ENCODE results near the gene EGF.
A peak's percentile ranks its signal among the peaks of the same experiment; 100 is the strongest.

The EGF gene

GRCh38 chr4:109962401-109962800, 49.7 kb downstream of the EGF start:
- no peak for DNase-seq (ENCODE audit: low read depth)

- DNase-seq (ENCODE audit: low read depth): no peak
Observed at GRCh38 chr4:109966891-109967481, 54.3 kb downstream of the EGF start.

GRCh38 chr4:109967798-109968520, 55.3 kb downstream of the EGF start:
- peak; percentile 18 for DNase-seq (ENCODE audit: low read depth)

- no peak for DNase-seq (ENCODE audit: low read depth)
Observed at GRCh38 chr4:109969087-109969486, 56.4 kb downstream of the EGF start.

DNA sequence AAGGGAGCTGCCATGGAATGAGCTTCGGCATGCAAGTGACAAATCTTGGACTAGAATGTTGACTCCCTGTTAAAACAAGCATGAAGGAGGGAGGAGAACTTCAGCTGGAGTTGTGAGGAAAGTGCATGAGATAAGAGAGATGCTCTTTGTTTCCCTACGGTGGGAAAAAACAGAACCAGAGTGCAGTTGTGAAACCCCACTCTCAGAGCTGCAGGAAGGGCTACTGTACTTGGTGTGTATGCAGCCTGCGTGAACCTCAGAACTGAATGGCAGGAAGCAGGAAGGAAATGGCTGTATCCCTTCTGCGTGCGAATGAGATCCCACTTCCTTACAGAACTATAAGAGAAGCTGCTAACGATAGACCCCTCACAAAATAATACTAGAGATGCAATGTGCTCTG, 57.2 kb downstream of the EGF start:
- no peak for DNase-seq (ENCODE audit: low read depth)

DNA sequence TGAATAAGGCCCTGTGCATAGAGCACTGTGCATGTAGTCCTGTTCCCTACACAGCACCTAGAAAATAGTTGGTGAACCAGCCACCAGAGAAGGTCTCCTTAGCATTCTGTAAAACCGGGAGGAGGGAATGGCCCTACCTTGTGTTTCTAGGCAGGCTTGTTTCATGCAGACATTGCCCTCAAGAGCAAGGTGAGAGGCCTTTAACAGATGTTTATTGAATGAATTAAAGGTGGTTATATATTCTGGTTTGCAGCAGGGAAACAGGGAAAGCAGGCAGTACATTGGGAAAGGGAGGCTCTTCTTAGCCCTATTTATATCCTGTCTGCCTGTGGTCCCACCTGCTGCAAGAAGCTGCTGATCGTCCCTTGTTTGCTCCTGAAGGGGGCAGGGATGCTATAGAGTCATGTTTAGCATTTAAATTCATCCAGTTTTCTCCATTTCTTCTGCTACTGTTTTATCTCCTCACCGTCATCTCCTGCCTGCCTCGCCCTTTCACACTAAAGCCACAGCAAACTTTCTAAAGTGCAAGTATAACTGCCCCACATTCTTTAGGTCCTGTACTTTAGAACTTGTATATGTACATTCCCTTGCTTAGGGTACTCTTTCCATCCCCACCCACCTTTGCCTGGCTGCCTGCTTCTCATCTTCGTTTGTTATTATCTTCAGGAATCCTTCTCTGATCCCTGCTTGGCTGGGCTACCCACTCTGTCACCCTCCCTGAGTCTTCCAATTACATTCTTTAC, 60.3 kb downstream of the EGF start:
- DNase-seq (ENCODE audit: low read depth): no peak

DNA sequence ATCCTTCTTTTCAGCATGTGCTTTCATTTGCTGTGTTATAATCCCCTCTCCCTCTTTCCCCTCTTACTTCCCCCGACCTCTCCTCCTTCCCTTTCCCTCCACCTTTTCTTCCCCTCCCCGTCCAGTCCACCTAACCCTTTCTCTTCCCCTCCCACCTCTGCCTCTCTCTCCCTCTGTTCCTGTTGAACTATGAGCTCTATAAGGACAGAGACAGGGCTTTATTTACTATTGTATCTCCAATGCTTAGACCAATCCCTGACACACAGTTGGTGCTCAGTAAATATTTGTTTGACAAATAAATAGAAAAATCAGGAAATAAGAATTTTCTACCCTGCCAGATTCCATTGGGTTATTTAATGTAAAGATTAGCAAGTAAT, 60.8 kb downstream of the EGF start:
- DNase-seq (ENCODE audit: low read depth): no peak

DNA sequence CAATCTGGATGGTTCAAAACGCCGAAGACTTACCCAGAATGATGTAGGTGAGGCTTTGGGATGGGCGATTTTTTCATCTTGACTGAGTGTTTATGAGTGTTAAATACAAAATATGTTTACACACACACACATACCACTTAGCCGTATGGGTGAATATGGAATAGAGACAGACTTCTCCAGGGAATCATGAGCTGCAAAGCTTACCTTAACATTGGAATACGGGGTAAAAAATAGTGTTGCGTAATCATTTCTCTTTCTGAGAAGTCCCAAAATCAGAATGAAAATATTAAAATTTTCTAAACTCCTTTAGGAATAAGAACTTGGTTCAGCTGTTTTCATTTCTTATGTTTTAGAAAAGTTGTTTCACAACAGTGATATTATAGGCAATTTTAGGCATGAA, 63.5 kb downstream of the EGF start:
- DNase-seq (ENCODE audit: low read depth): no peak

- DNase-seq (ENCODE audit: low read depth): peak; percentile 17
Observed at GRCh38 chr4:109977854-109978501, 65.3 kb downstream of the EGF start.

DNA sequence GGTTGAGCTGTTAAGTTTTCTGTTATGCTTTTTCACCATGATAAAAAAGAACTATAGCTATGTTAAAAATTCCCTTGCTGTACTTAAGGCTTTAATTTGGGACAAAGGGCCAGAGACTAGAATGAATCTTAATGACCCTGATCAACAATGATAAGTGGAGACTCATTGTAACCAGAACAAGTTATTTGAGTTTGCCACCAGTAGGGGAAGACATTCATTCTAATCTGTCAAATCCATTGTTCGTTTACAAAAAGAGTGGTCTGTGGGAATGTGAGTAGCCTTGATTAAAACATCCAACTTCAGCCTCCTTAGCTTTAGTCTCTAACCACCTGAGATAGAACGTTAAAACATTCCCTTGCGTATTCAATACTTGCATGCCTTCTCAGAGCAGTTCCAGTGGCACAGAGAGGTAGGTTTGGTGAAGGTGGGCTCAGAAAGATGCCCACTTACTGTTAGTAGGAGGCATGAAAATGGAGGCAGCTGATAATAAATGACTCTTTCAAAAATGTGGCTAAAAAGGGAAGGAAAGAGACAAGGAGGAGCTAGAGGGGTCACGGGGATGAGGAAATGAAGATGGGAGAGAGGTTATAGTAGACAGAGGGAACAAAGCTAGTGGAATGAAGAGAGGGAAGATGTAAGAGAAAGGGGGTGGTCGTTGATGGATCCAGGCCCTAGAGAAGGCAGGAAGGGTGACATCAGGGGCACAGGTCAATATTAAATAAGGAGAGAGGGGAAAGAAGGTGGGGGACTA, 66.2 kb downstream of the EGF start:
- no peak for DNase-seq (ENCODE audit: low read depth)

GRCh38 chr4:109979920-109980717, 67.4 kb downstream of the EGF start:
- peak; percentile 51 for DNase-seq (ENCODE audit: low read depth)

- no peak for DNase-seq (ENCODE audit: low read depth)
Observed at GRCh38 chr4:109981936-109982335, 69.3 kb downstream of the EGF start.

GRCh38 chr4:109982521-109982920, 69.8 kb downstream of the EGF start:
- no peak for DNase-seq (ENCODE audit: low read depth)

DNA sequence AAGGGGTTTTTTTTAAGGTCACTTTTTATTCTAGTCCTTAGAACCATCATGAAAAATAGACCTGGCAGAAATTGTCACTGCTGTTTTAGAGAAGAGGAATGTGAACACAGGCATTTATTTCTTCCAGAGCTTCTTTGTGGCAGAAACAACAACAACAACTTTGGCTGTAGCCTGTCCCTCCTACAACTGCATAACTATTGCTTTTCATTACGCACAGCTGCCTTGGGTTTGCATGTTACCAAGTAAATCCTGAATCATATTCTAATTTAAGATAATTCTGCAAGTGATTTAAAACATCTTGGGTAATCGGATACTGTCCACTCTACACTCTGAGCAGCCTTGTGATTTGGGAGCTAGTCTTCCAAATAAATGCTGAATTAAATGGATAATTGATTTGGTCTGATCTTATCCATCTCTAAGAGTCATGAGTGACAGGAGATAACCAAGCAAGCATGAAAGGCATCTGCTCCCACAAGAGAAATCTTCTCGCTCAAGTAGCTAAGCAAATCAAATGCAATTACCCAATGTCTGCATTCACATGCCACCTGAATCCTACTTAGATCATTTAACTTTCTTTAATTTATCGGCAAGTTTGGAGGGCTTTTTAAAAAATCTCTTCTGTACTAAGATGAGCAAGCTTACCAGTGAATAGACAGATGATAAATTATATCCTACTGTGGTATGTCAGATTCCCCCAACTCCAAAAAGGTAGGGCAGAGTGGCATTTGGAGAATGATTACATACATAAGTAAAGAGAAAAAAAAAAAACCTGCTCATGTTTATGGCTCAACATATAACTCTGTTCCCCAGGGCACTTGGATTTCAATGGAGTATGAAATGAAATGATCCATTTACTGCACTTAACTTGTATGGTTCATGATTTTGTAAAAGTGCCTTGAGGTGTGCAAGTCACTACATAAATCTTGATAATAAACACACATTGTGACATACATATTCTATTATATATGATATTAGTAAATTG, 73.6 kb downstream of the EGF start:
- DNase-seq (ENCODE audit: low read depth): peak; percentile 8

DNA sequence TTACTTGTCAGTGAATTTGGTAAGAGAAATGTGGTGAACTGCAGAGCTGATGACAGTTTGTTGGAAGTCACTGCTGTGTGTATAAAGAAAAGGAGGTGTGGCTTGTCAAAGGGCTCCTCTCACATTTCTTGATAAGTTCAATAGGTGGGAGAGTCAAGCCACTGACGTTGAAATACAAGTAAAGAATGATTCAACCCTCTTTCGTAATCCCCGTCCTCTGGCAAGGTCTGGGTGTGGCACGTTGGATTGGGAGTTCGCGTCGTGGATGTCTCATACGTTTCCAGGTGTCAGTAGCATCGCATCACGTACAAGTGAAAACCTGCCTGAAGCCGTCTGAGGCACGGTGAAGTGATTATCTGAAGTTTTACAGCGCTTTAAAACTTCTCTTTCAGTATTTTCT, 76.4 kb downstream of the EGF start:
- DNase-seq (ENCODE audit: low read depth): no peak

DNA sequence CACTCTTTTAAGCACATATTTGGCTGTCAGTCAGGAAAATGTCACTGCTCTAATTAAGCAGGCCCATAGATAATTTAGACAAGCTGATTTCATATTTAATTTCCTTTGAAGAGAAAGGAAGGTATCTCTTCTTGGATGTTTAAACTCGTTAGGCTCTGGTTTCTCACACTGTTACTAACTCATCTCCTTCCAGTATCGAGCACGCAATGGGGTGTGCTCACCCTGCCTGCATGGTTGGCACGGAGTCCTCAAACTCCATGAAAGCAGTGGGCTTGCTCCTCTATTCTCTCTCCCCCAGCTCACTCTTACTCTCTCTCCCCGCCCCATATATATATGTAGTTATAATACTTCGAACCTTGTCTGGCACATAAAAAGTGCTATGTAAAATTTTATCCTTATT, 76.9 kb downstream of the EGF start:
- no peak for DNase-seq (ENCODE audit: low read depth)

DNA sequence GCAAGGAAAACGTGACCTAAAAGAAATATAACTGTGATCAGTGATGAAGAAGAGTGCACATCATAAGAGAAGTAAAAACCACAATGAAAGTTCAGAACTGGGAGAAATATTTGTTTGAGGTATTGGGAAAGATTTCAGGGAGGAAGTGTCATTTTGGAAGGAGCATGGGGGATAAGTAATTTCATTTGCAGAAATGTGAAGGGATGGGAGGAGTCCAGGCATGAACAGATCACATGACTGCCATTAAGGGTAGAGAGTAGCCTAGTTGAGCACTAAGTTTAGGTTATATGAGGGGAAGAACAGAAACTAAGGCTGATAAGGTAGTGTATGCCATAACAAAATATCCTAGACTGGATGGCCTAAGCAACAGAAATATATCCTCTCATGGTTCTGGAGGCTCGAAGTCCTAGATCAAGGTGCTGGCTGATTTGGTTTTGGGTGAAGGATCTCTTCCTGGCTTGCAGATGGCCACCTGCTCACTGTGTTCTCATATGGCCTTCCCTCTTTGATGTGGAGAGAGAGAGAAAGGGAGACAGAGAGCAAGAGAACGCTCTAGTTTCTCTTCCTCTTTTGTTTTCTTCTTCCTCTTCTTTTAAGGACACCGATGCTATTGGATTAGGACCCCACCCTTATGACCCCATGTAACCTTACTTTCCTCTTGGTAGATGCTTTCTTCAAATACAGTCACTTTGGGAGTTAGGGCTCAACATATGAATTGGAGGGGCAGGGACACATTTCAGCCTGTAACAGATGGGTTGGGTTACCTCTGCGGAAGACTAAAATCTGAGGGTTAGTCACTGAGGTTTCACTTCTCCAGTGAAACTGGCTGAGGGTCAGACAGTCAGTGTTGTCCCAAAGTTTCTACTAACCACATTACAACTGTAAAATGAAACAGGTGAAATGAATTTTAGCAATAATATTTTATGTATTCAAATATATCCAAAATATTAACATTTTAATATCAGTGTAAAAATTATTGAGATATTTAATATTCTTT, 77.9 kb downstream of the EGF start:
- no peak for DNase-seq (ENCODE audit: low read depth)

DNA sequence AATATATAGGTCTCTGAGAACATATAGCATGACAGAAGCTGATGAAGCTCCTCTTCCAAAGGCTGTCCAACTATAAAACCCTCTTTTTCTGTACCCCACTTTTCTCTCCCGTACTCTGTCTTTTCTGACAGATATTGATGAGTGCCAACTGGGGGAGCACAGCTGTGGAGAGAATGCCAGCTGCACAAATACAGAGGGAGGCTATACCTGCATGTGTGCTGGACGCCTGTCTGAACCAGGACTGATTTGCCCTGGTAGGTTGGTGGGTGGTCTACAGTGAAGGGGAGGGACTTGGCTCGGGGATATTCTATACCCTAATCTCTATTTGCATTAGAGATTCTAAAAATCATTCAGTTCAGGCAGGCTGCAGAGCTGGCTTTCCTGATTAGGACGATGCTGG, 80.4 kb downstream of the EGF start:
- DNase-seq (ENCODE audit: low read depth): no peak

GRCh38 chr4:109994415-109994827, 81.7 kb downstream of the EGF start:
- no peak for DNase-seq (ENCODE audit: low read depth)

Measured in non-pigmented ciliary epithelial cell (primary cell).